H1 (cell line): ENCODE results near the gene MAP4K5. TPM values are rescaled to one million over a fixed set of nuclear protein-coding genes. Genes with fewer than 3 reads are reported as not detected.

Experiments
- CTCF ChIA-PET: fragments of 300-600 bp; sonication (Branson Sonifier 250); formaldehyde crosslinking; loops from one replicate; lab custom pipeline; 2021; ENCODE audit not compliant: partially characterized antibody; lab: Charles Lee
- POLR2A ChIA-PET: fragments of 300-600 bp; sonication (Branson Sonifier 250); formaldehyde crosslinking; loops from one replicate; lab custom pipeline; 2021; ENCODE audit warnings: inconsistent platforms; ENCODE audit not compliant: partially characterized antibody; lab: Charles Lee
- DNase-seq, 2 experiments: peaks; one replicate each; pipeline versions ENCODE4 v3.0.0 to v3.0.0-alpha.2; 2010 to 2022; ENCODE audit warnings: low spot score in 2 of 2, low read depth in 1 of 2, mixed read lengths in 1 of 2
- FAIRE-seq: peaks from 2 replicates; lab custom pipeline; 2011; peaks lifted over from hg19 to GRCh38; lab: Jason Lieb, UNC
- H2AFZ ChIP-seq: 2 replicates; pipeline ENCODE4 v1.8.1; 2012; ENCODE audit warnings: low read length, inconsistent platforms
- H2AK5ac ChIP-seq: 2 replicates; pipeline ENCODE4 v1.6.1; 2013; ENCODE audit warnings: low read depth, low read length
- H2BK120ac ChIP-seq: replicated peaks from 2 replicates; pipeline ENCODE3; 2013; ENCODE audit warnings: low read depth, low read length, inconsistent platforms
- H2BK12ac ChIP-seq: 2 replicates; pipeline ENCODE4 v1.6.1; 2013; ENCODE audit warnings: low read depth, low read length
- H2BK15ac ChIP-seq: 2 replicates; pipeline ENCODE4 v1.6.1; 2013; ENCODE audit warnings: low read length
- H2BK20ac ChIP-seq: 2 replicates; pipeline ENCODE4 v1.6.1; 2013; ENCODE audit warnings: low read length
- H2BK5ac ChIP-seq: 2 replicates; pipeline ENCODE4 v1.6.1; 2013; ENCODE audit warnings: low read depth, low read length
- H3K14ac ChIP-seq: 2 replicates; pipeline ENCODE4 v1.6.1; 2013; ENCODE audit warnings: inconsistent platforms; ENCODE audit not compliant: insufficient read length
- H3K18ac ChIP-seq: 2 replicates; pipeline ENCODE4 v1.6.1; 2013; ENCODE audit warnings: low read length; ENCODE audit errors: extremely low read depth
- H3K23ac ChIP-seq: 2 replicates; pipeline ENCODE4 v1.6.1; 2013; ENCODE audit warnings: inconsistent platforms; ENCODE audit not compliant: insufficient read length
- H3K23me2 ChIP-seq: 2 replicates; pipeline ENCODE4 v1.6.1; 2013; ENCODE audit warnings: low read depth, low read length
- H3K27ac ChIP-seq: 2 replicates; pipeline ENCODE4 v1.6.1; 2011; ENCODE audit warnings: low read depth, low read length, inconsistent platforms
- H3K27me3 ChIP-seq, 4 experiments: replicated peaks in 1 of 4; 1 replicate in 1 of 4; 2 replicates in 3 of 4; pipeline versions ENCODE4 v1.6.1 to v1.8.1; 2011 to 2013; ENCODE audit warnings: low read length in 3 of 4, mild to moderate bottlenecking in 3 of 4, inconsistent platforms in 2 of 4, mixed read lengths in 2 of 4, moderate library complexity in 1 of 4; ENCODE audit not compliant: control insufficient read depth in 3 of 4, insufficient read depth in 3 of 4; ENCODE audit errors: extremely low read depth in 1 of 4
- H3K36me3 ChIP-seq, 4 experiments: 2 replicates each; pipeline versions ENCODE4 v1.6.1 to v1.8.1; 2011 to 2013; ENCODE audit warnings: mild to moderate bottlenecking in 4 of 4, low read length in 3 of 4, moderate library complexity in 2 of 4, control low read depth in 1 of 4, inconsistent platforms in 1 of 4; ENCODE audit not compliant: insufficient read depth in 4 of 4, control insufficient read depth in 2 of 4
- H3K4ac ChIP-seq: replicated peaks from 2 replicates; pipeline ENCODE3; 2013; ENCODE audit warnings: low read length, low read depth, mixed read lengths, inconsistent platforms; ENCODE audit not compliant: insufficient read length
- H3K4me1 ChIP-seq, 4 experiments: replicated peaks in 1 of 4; 1 replicate in 1 of 4; 2 replicates in 3 of 4; pipeline versions ENCODE4 v1.6.1 to v1.8.1; 2011 to 2013; ENCODE audit warnings: low read length in 3 of 4, inconsistent platforms in 2 of 4, mixed read lengths in 1 of 4; ENCODE audit not compliant: insufficient read depth in 4 of 4, control insufficient read depth in 3 of 4
- H3K4me2 ChIP-seq, 2 experiments: 2 replicates each; pipeline versions ENCODE4 v1.6.1 to v1.8.1; 2011 to 2013; ENCODE audit warnings: low read depth in 2 of 2, low read length in 2 of 2, control low read depth in 1 of 2, inconsistent platforms in 1 of 2, mild to moderate bottlenecking in 1 of 2; ENCODE audit not compliant: insufficient read depth in 1 of 2
- H3K4me3 ChIP-seq, 4 experiments: fragments of 200-600, 300-600 bp in 1 of 4; sonication (generic), shearing (Covaris generic), sonication (Bioruptor Twin) in 1 of 4; 2 replicates each; pipeline versions ENCODE4 v1.5.1 to v1.8.1; 2011 to 2016; ENCODE audit warnings: low read length in 4 of 4, low read depth in 3 of 4, control low read depth in 2 of 4, inconsistent platforms in 2 of 4, mild to moderate bottlenecking in 2 of 4, mixed read lengths in 1 of 4, moderate library complexity in 1 of 4; ENCODE audit not compliant: insufficient read depth in 2 of 4; ENCODE audit errors: extremely low read depth in 1 of 4
- H3K56ac ChIP-seq: replicated peaks from 2 replicates; pipeline ENCODE3; 2013; ENCODE audit warnings: low read depth, mild to moderate bottlenecking, mixed read lengths, low read length, inconsistent platforms; ENCODE audit not compliant: insufficient read length
- H3K79me1 ChIP-seq: 2 replicates; pipeline ENCODE4 v1.6.1; 2013; ENCODE audit warnings: low read depth, low read length, control low read depth
- H3K79me2 ChIP-seq, 2 experiments: 2 replicates each; pipeline versions ENCODE4 v1.6.1 to v1.8.1; 2012 to 2013; ENCODE audit warnings: low read length in 2 of 2, mild to moderate bottlenecking in 2 of 2, inconsistent platforms in 1 of 2; ENCODE audit not compliant: insufficient read depth in 2 of 2, control insufficient read depth in 1 of 2
- H3K9ac ChIP-seq, 4 experiments: replicated peaks in 1 of 4; 1 replicate in 1 of 4; 2 replicates in 3 of 4; pipeline versions ENCODE4 v1.6.1 to v1.8.1; 2011 to 2013; ENCODE audit warnings: low read depth in 3 of 4, low read length in 3 of 4, control low read depth in 2 of 4, mild to moderate bottlenecking in 2 of 4, moderate library complexity in 2 of 4, inconsistent platforms in 1 of 4; ENCODE audit errors: extremely low read depth in 1 of 4
- H3K9me3 ChIP-seq, 2 experiments: 2 replicates each; pipeline versions ENCODE4 v1.6.1 to v1.8.1; 2012 to 2013; ENCODE audit warnings: mild to moderate bottlenecking in 2 of 2, moderate library complexity in 2 of 2, control low read depth in 1 of 2, inconsistent platforms in 1 of 2, low read depth in 1 of 2, low read length in 1 of 2, mixed read lengths in 1 of 2; ENCODE audit not compliant: insufficient read depth in 2 of 2
- H4K20me1 ChIP-seq, 2 experiments: replicated peaks in 1 of 2; 2 replicates each; pipeline versions ENCODE3 to v1.8.1; 2011 to 2013; ENCODE audit warnings: inconsistent platforms in 2 of 2, low read length in 2 of 2, mild to moderate bottlenecking in 1 of 2; ENCODE audit not compliant: insufficient read depth in 2 of 2, control insufficient read depth in 1 of 2
- H4K5ac ChIP-seq: 2 replicates; pipeline ENCODE4 v1.6.1; 2013; ENCODE audit warnings: low read length, low read depth, mixed read lengths, inconsistent platforms; ENCODE audit not compliant: insufficient read length
- H4K8ac ChIP-seq: 2 replicates; pipeline ENCODE4 v1.8.0; 2013; ENCODE audit warnings: mild to moderate bottlenecking, moderate library complexity, low read length, inconsistent platforms; ENCODE audit not compliant: insufficient read depth; ENCODE audit errors: extremely low read depth
- H4K91ac ChIP-seq: replicated peaks from 2 replicates; pipeline ENCODE3; 2013; ENCODE audit warnings: low read length, mixed read lengths, inconsistent platforms; ENCODE audit not compliant: insufficient read length
- BACH1 ChIP-seq: IDR thresholded peaks from 2 replicates; pipeline ENCODE4 v1.6.1; 2012; ENCODE audit warnings: low read length, improper control_type of control experiment
- EGR1 ChIP-seq: IDR thresholded peaks from 2 replicates; pipeline ENCODE4 v1.6.1; 2011; ENCODE audit warnings: low read depth, low read length, borderline replicate concordance
- HDAC6 ChIP-seq: IDR thresholded peaks from one replicate; pipeline ENCODE4 v1.7.1; 2012; ENCODE audit warnings: low read depth, mild to moderate bottlenecking, inconsistent platforms, low read length, moderate library complexity
- JUN ChIP-seq: IDR thresholded peaks from 2 replicates; pipeline ENCODE4 v1.6.1; 2011; ENCODE audit warnings: low read depth, mild to moderate bottlenecking, improper control_type of control experiment, low read length
- JUND ChIP-seq: IDR thresholded peaks from 2 replicates; pipeline ENCODE4 v1.6.1; 2011; ENCODE audit warnings: mild to moderate bottlenecking, improper control_type of control experiment, low read length
- MAFK ChIP-seq: IDR thresholded peaks from 2 replicates; pipeline ENCODE4 v1.6.1; 2012; ENCODE audit warnings: low read depth, mild to moderate bottlenecking, improper control_type of control experiment, low read length
- NANOG ChIP-seq: IDR thresholded peaks from 2 replicates; pipeline ENCODE4 v1.6.1; 2011; ENCODE audit warnings: low read length, low read depth, mild to moderate bottlenecking, inconsistent platforms; ENCODE audit not compliant: insufficient read depth, poor library complexity, severe bottlenecking
- PHF8 ChIP-seq: fragments of 200-600 bp; sonication (generic); conservative IDR thresholded peaks from 2 replicates; pipeline ENCODE4 v1.7.1; 2012; ENCODE audit warnings: low read depth, mild to moderate bottlenecking, inconsistent platforms, low read length, moderate library complexity
- SP2 ChIP-seq: IDR thresholded peaks from 2 replicates; pipeline ENCODE4 v1.6.1; 2012; ENCODE audit warnings: mild to moderate bottlenecking, low read length, inconsistent platforms
- SUZ12 ChIP-seq: fragments of 200-600 bp; sonication (generic); IDR thresholded peaks from 2 replicates; pipeline ENCODE4 v1.6.1; 2012; ENCODE audit warnings: mild to moderate bottlenecking, inconsistent platforms, low read length, moderate library complexity, mixed read lengths
- TAF1 ChIP-seq: IDR thresholded peaks from 2 replicates; pipeline ENCODE4 v1.6.1; 2011; ENCODE audit warnings: mild to moderate bottlenecking, low read depth, low read length
- WGBS, 2 experiments: shearing (Covaris generic) in 1 of 2; methylation state at CpG; one replicate each; pipeline versions ENCODE4 v1.1.6 to v1.1.7; 2013 to 2015; ENCODE audit warnings: low lambda C conversion rate in 2 of 2, mixed read lengths in 2 of 2, inconsistent platforms in 1 of 2, low coverage in 1 of 2, missing lambda C conversion rate in 1 of 2; ENCODE audit not compliant: insufficient replicate concordance in 2 of 2, insufficient coverage in 1 of 2, insufficient read length in 1 of 2; ENCODE audit errors: extremely low coverage in 1 of 2, missing lambda C conversion rate in 1 of 2; 5-methylcytosine and 5-hydroxymethylcytosine counted together
- polyA plus RNA-seq, 7 experiments: library from polyadenylated mRNA; depleted of rRNA in 3 of 7; stranded (reverse) in 5 of 7; unstranded in 2 of 7; fragments of >200 nt in 5 of 7; fragments of 200-250 nt in 2 of 7; gene quantifications; 1 replicate in 5 of 7; 2 replicates in 1 of 7; 4 replicates in 1 of 7; pipeline versions ENCODE4 v1.2.1 to v1.2.3, GENCODE V29; 2011 to 2013; ENCODE audit warnings: missing spikeins in 2 of 7, mixed read lengths in 2 of 7
- total RNA-seq: library from RNA; stranded (reverse); fragmentation: NEBNext Ultra II Directional; extraction: Animal tissue kit (Norgen Biotek cat#: 25700); gene quantifications from 2 replicates; pipeline ENCODE4 v1.2.1, GENCODE V29; 2021
- TF ChIP-seq, protein P1 (sequence below), 3 experiments: IDR thresholded peaks; 1 replicate in 2 of 3; 2 replicates in 1 of 3; pipeline versions ENCODE4 v1.5.1 to v1.6.1; 2011; ENCODE audit warnings: low read length in 3 of 3, mild to moderate bottlenecking in 3 of 3, inconsistent platforms in 2 of 3, low read depth in 1 of 3, moderate library complexity in 1 of 3; ENCODE audit not compliant: insufficient read depth in 1 of 3; ENCODE audit errors: control extremely low read depth in 1 of 3

MAP4K5 gene
- total and polyA plus RNA-seq, 2 of the 8 experiments (the other 6 are each of a cell fraction or from before 2014, with no cell fraction given) = 7.6 to 34.5 TPM

GRCh38 chr14:50516091-50516490 lies 16.3 kb downstream of the MAP4K5 start:
- H3K4me3 ChIP-seq = no peak overlapping the region
- peaks cover 0 to 4% of the 10 kb centered on the region in 2 experiments for H4K20me1 ChIP-seq
- H2BK20ac ChIP-seq = no peak overlapping the region
- no peak overlapping the region for H2BK5ac ChIP-seq
- H4K5ac ChIP-seq = no peak overlapping the region
- WGBS, 2 experiments = 92% methylated on average over 2 of the region's 2 CpGs; no CpG with 5 or more reads in 1 of the 2 experiments
- no peak overlapping the region for H2AK5ac ChIP-seq
- CTCF ChIA-PET = interaction anchor here (1.2 kb wide), 1 partner anchor 181 kb away, joined by 3 read pairs; no protein-coding TSS in a partner anchor
- no peak overlapping the region for H4K91ac ChIP-seq
- H3K36me3 ChIP-seq = peaks cover 0 to 4% (median 0%) of the 10 kb centered on the region in 4 experiments; a peak in 2 of 8 replicates
- H3K9me3 ChIP-seq = no peaks in the 10 kb centered on the region
- no peak for FAIRE-seq
- no peak overlapping the region for H2BK120ac ChIP-seq
- no peak overlapping the region for H3K56ac ChIP-seq
- H4K8ac ChIP-seq = no peak overlapping the region
- no peak overlapping the region for H3K27ac ChIP-seq
- no peak overlapping the region for H3K14ac ChIP-seq
- H3K9ac ChIP-seq = no peak overlapping the region
- H3K79me1 ChIP-seq = peaks cover under 1% of the 10 kb centered on the region; the same call in 1 of the 2 replicates
- H3K23ac ChIP-seq = no peak overlapping the region
- no peak overlapping the region for H3K18ac ChIP-seq
- H3K4me2 ChIP-seq = no peak overlapping the region
- no peak overlapping the region for H2AFZ ChIP-seq
- POLR2A ChIA-PET = no interaction called here
- H2BK15ac ChIP-seq = no peak overlapping the region
- no peak for DNase-seq
- no peak overlapping the region for H2BK12ac ChIP-seq
- H3K4ac ChIP-seq = no peak overlapping the region
- no peaks in the 10 kb centered on the region for H3K4me1 ChIP-seq
- H3K23me2 ChIP-seq = peaks cover 4% of the 10 kb centered on the region; the same call in 1 of the 2 replicates
- peaks cover 4 to 91% of the 10 kb centered on the region in 2 experiments; a peak in 3 of 4 replicates for H3K79me2 ChIP-seq
- no peaks in the 10 kb centered on the region for H3K27me3 ChIP-seq
- TF ChIP-seq, protein P1, sequence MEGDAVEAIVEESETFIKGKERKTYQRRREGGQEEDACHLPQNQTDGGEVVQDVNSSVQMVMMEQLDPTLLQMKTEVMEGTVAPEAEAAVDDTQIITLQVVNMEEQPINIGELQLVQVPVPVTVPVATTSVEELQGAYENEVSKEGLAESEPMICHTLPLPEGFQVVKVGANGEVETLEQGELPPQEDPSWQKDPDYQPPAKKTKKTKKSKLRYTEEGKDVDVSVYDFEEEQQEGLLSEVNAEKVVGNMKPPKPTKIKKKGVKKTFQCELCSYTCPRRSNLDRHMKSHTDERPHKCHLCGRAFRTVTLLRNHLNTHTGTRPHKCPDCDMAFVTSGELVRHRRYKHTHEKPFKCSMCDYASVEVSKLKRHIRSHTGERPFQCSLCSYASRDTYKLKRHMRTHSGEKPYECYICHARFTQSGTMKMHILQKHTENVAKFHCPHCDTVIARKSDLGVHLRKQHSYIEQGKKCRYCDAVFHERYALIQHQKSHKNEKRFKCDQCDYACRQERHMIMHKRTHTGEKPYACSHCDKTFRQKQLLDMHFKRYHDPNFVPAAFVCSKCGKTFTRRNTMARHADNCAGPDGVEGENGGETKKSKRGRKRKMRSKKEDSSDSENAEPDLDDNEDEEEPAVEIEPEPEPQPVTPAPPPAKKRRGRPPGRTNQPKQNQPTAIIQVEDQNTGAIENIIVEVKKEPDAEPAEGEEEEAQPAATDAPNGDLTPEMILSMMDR (IDR thresholded peaks at IDR 0.05; ENCODE audit: control extremely low read depth in 1 of 3, insufficient read depth in 1 of 3, low read depth in 1 of 3, low read length in 3 of 3) = no peak
- no peak for TF ChIP-seq MAFK
- TF ChIP-seq SUZ12 = no peak
- no peak for TF ChIP-seq TAF1
- no peak for TF ChIP-seq SP2
- no peak for TF ChIP-seq JUN
- TF ChIP-seq BACH1 = no peak
- TF ChIP-seq HDAC6 = no peak
- TF ChIP-seq EGR1 = no peak
- no peak for TF ChIP-seq JUND
- no peak for TF ChIP-seq NANOG
- no peak for TF ChIP-seq PHF8
